Spleen (tissue), 7 donors: Measurements from ENCODE around the gene C2orf76.

Experiments
- POLR2A ChIP-seq, 3 donors: fragments of 450-650 bp; IDR thresholded peaks; one replicate each; pipeline ENCODE4 v1.5.1; 2017; ENCODE audit warnings: antibody characterized with exemption in 3 of 3, mild to moderate bottlenecking in 1 of 3
- TF ChIP-seq, protein P1 (sequence below), 11 experiments: fragments of 200-600 bp in 7 of 11; fragments of 450-650 bp in 4 of 11; sonication (generic) in 4 of 11; IDR thresholded peaks in 8 of 11; conservative IDR thresholded peaks in 3 of 11; 1 replicate in 7 of 11; 2 replicates in 4 of 11; pipeline versions ENCODE4 v1.4.0 to v1.8.0; 2016 to 2021; ENCODE audit warnings: antibody characterized with exemption in 11 of 11, inconsistent platforms in 4 of 11, mild to moderate bottlenecking in 1 of 11
- donor health status: DM: no; HTN: no; CAD: no; lungs with moderate emphysema.
- donor health status: DM: no; HTN: no; CAD: no.
- donor health status: DM: no; HTN: no; CAD: no.

DNA sequence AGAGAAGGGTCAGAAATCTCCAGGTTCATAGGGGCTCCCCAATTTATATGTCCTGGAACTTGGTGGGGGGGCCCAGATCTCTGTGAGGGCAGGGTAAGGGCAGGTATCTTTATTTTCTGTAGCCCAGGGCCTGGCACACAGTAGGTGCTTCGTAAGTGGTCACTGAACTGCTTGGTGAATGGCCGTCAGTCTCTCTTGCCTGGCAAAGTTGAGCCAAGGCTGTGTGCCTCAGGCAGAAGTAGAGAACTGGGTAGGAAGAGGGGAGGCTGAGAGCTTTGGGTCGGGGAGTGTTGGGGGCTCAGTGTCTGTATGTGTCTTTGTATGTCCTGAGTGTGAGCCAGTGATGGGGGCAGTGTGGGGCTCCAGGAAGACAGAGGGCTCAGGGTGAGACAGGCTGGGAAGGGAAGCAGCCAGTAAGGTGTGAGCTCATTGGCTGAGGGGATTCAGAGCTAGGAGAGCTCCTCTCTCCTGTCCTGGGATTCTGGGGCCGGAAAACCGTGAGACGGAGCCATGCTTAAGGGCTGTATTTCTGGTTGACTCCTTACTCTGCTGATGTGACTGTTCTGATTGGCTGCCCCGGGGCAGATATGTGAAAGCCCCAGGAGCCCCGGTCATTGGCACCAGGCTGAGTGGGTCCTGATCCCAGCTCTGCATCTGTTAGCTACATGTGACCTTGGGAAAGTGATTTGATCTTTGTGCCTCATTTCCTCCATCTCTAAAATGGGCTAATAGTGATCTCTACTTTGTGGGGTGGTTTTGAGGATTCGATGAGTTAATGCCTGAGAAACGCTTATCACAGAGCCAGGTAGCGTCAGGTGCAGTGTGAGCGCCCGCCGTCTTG is 112.7 kb downstream of the C2orf76 start:
- TF ChIP-seq POLR2A (IDR thresholded peaks at IDR 0.05), result no peak
- TF ChIP-seq, protein P1, sequence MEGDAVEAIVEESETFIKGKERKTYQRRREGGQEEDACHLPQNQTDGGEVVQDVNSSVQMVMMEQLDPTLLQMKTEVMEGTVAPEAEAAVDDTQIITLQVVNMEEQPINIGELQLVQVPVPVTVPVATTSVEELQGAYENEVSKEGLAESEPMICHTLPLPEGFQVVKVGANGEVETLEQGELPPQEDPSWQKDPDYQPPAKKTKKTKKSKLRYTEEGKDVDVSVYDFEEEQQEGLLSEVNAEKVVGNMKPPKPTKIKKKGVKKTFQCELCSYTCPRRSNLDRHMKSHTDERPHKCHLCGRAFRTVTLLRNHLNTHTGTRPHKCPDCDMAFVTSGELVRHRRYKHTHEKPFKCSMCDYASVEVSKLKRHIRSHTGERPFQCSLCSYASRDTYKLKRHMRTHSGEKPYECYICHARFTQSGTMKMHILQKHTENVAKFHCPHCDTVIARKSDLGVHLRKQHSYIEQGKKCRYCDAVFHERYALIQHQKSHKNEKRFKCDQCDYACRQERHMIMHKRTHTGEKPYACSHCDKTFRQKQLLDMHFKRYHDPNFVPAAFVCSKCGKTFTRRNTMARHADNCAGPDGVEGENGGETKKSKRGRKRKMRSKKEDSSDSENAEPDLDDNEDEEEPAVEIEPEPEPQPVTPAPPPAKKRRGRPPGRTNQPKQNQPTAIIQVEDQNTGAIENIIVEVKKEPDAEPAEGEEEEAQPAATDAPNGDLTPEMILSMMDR (IDR thresholded peaks at IDR 0.05 in 8 of 11, conservative IDR thresholded peaks at IDR 0.05 in 3 of 11), result no peak
